NCI-H1417 (cell line): ENCODE measurements around the gene CYP8B1.

Experiments
- DNase-seq, 3 experiments: peaks; one replicate each; lab custom pipeline; 2025; lab: John Stamatoyannopoulos, UW

Gene CYP8B1

GRCh38 chr3:42827654-42828053 lies 48.0 kb downstream of the CYP8B1 start:
- DNase-seq, result no peak

- no peak for DNase-seq
Measured at GRCh38 chr3:42827023-42827422, 48.7 kb downstream of the CYP8B1 start.

GRCh38 chr3:42826141-42826540 lies 49.5 kb downstream of the CYP8B1 start:
- DNase-seq, result no peak

GRCh38 chr3:42823351-42823750 lies 52.3 kb downstream of the CYP8B1 start:
- peak; percentile 46 to 84 (median 78) for DNase-seq

- peak in 1 of 3 experiments; percentile 56 for DNase-seq
Measured at GRCh38 chr3:42822828-42823227, 52.9 kb downstream of the CYP8B1 start.
